HEK293T (cell line): ENCODE data around the gene SPX.

Experiments
- ARNT ChIP-seq: fragments of 450-650 bp; IDR thresholded peaks from 2 replicates; pipeline ENCODE4 v1.6.1; 2017; ENCODE audit warnings: mild to moderate bottlenecking
- CTBP1 ChIP-seq: fragments of 450-650 bp; IDR thresholded peaks from 2 replicates; pipeline ENCODE4 v1.6.1; 2016; ENCODE audit warnings: borderline replicate concordance
- FOXK2 ChIP-seq: fragments of 450-650 bp; IDR thresholded peaks from 2 replicates; pipeline ENCODE4 v1.6.1; 2016; ENCODE audit warnings: mild to moderate bottlenecking
- LEF1 ChIP-seq: fragments of 450-650 bp; IDR thresholded peaks from 2 replicates; pipeline ENCODE4 v1.6.1; 2017; ENCODE audit warnings: mild to moderate bottlenecking, borderline replicate concordance
- SP1 ChIP-seq: fragments of 450-650 bp; IDR thresholded peaks from 2 replicates; pipeline ENCODE4 v1.6.1; 2017
- SUZ12 ChIP-seq: fragments of 450-650 bp; IDR thresholded peaks from 2 replicates; pipeline ENCODE4 v1.6.1; 2016; ENCODE audit warnings: mild to moderate bottlenecking
- TARDBP ChIP-seq: fragments of 450-650 bp; IDR thresholded peaks from 2 replicates; pipeline ENCODE4 v1.6.1; 2016
- TF ChIP-seq, protein P1 (sequence below): fragments of 450-650 bp; IDR thresholded peaks from 2 replicates; pipeline ENCODE4 v1.6.1; 2016

DNA sequence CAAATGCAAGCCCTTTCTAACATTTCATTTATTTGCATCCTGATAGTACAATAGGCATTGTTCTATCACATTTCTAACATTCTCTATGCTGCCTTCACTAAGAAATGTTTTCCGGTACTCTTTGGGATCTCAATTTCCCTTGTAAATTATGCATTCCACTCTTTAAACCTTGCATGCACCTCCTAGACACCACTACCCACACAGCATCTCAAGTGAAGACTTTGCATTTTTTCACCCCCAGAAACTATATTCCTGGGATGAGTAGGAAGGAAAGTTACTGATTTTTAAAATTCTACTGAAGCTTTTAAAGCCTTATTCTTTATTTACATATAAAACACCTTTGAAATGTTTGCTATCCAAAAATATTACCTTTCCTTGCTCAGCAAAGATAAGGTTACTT lies 51.4 kb downstream of the SPX start:
- TF ChIP-seq ARNT (no peak), LEF1 (no peak), SUZ12 (no peak), SP1 (no peak), FOXK2 (no peak), CTBP1 (no peak), TARDBP (no peak)
- TF ChIP-seq, protein P1, sequence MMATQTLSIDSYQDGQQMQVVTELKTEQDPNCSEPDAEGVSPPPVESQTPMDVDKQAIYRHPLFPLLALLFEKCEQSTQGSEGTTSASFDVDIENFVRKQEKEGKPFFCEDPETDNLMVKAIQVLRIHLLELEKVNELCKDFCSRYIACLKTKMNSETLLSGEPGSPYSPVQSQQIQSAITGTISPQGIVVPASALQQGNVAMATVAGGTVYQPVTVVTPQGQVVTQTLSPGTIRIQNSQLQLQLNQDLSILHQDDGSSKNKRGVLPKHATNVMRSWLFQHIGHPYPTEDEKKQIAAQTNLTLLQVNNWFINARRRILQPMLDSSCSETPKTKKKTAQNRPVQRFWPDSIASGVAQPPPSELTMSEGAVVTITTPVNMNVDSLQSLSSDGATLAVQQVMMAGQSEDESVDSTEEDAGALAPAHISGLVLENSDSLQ, result no peak
